HG02763 (cell line): Measurements from ENCODE around the gene NUP93.

Experiments
- ATAC-seq: cut with Tn5 transposase; IDR thresholded peaks from one replicate; pipeline ENCODE4 v1.9.1; 2021; ENCODE audit warnings: mild to moderate bottlenecking, moderate library complexity; ENCODE audit not compliant: unreplicated experiment

NUP93 gene

GRCh38 chr16:56885446-56886162 lies 155.7 kb downstream of the NUP93 start:
- no peak for ATAC-seq

GRCh38 chr16:56886296-56886695 lies 156.4 kb downstream of the NUP93 start:
- ATAC-seq, result no peak

- ATAC-seq, result no peak
Measured at GRCh38 chr16:56886826-56887225, 156.9 kb downstream of the NUP93 start.

GRCh38 chr16:56888806-56889205 lies 158.9 kb downstream of the NUP93 start:
- ATAC-seq, result no peak

GRCh38 chr16:56889206-56889605 lies 159.3 kb downstream of the NUP93 start:
- ATAC-seq, result no peak

- ATAC-seq, result no peak
Measured at GRCh38 chr16:56891685-56892084, 161.8 kb downstream of the NUP93 start.

GRCh38 chr16:56892705-56893104 lies 162.8 kb downstream of the NUP93 start:
- ATAC-seq, result no peak

GRCh38 chr16:56894331-56894917 lies 164.5 kb downstream of the NUP93 start:
- no peak for ATAC-seq

- no peak for ATAC-seq
Measured at GRCh38 chr16:56895813-56896212, 165.9 kb downstream of the NUP93 start.

GRCh38 chr16:56896244-56896643 lies 166.3 kb downstream of the NUP93 start:
- no peak for ATAC-seq

- no peak for ATAC-seq
Measured at GRCh38 chr16:56897026-56897799, 167.3 kb downstream of the NUP93 start.

- ATAC-seq, result no peak
Measured at GRCh38 chr16:56898847-56899246, 168.9 kb downstream of the NUP93 start.
